Fibroblast of lung (primary cell): ENCODE measurements around the gene SLC25A25. TPM values are rescaled to one million over a fixed set of nuclear protein-coding genes. Genes with fewer than 3 reads are reported as not detected.

Experiments used
- DNase-seq, 2 donors: peaks; one replicate each; pipeline versions ENCODE4 v3.0.0 to v3.0.0-alpha.2; 2010; ENCODE audit warnings: low read depth in 2 of 2
- H2AFZ ChIP-seq: 2 replicates; pipeline ENCODE4 v1.5.1; 2012; ENCODE audit warnings: low read length, control low read depth, inconsistent platforms
- H3K27ac ChIP-seq: 2 replicates; pipeline ENCODE4 v1.5.1; 2011; ENCODE audit warnings: low read length, control low read depth; ENCODE audit not compliant: insufficient read depth
- H3K27me3 ChIP-seq: 2 replicates; pipeline ENCODE4 v1.5.1; 2011; ENCODE audit warnings: mild to moderate bottlenecking, low read length; ENCODE audit not compliant: control insufficient read depth, insufficient read depth
- H3K36me3 ChIP-seq: 2 replicates; pipeline ENCODE4 v1.5.1; 2011; ENCODE audit warnings: low read length; ENCODE audit not compliant: control insufficient read depth, insufficient read depth
- H3K4me1 ChIP-seq: 2 replicates; pipeline ENCODE4 v1.5.1; 2011; ENCODE audit warnings: low read length; ENCODE audit not compliant: control insufficient read depth, insufficient read depth; ENCODE audit errors: extremely low read depth
- H3K4me2 ChIP-seq: 2 replicates; pipeline ENCODE4 v1.5.1; 2011; ENCODE audit warnings: low read length, control low read depth; ENCODE audit not compliant: insufficient read depth; ENCODE audit errors: extremely low read depth
- H3K4me3 ChIP-seq, 4 experiments: fragments of 200-600 bp in 1 of 4; sonication (generic) in 1 of 4; replicated peaks in 1 of 4; 2 replicates each; pipeline ENCODE4 v1.5.1; 2011 to 2016; ENCODE audit warnings: low read length in 4 of 4, low read depth in 3 of 4, mild to moderate bottlenecking in 3 of 4, control low read depth in 2 of 4, inconsistent platforms in 1 of 4, mixed read lengths in 1 of 4; ENCODE audit not compliant: insufficient read depth in 1 of 4; ENCODE audit errors: control extremely low read depth in 1 of 4
- H3K79me2 ChIP-seq: 2 replicates; pipeline ENCODE4 v1.5.1; 2012; ENCODE audit warnings: mild to moderate bottlenecking, low read length, inconsistent platforms; ENCODE audit not compliant: control insufficient read depth, insufficient read depth
- H3K9ac ChIP-seq: 2 replicates; pipeline ENCODE4 v1.5.1; 2011; ENCODE audit warnings: mild to moderate bottlenecking, low read length, control low read depth; ENCODE audit not compliant: insufficient read depth
- H3K9me3 ChIP-seq: 2 replicates; pipeline ENCODE4 v1.5.1; 2012; ENCODE audit warnings: low read depth, low read length; ENCODE audit not compliant: control insufficient read depth, insufficient read depth
- H4K20me1 ChIP-seq: 2 replicates; pipeline ENCODE4 v1.5.1; 2011; ENCODE audit warnings: low read length; ENCODE audit not compliant: control insufficient read depth, insufficient read depth; ENCODE audit errors: extremely low read depth
- CTCF ChIP-seq, 2 donors: IDR thresholded peaks in 1 of 2; conservative IDR thresholded peaks in 1 of 2; 1 replicate in 1 of 2; 2 replicates in 1 of 2; pipeline ENCODE4 v1.5.1; 2011 to 2012; ENCODE audit warnings: low read length in 2 of 2, control low read depth in 1 of 2, inconsistent platforms in 1 of 2, low read depth in 1 of 2, mild to moderate bottlenecking in 1 of 2
- EZH2 ChIP-seq: IDR thresholded peaks from 2 replicates; pipeline ENCODE4 v1.5.1; 2012; ENCODE audit warnings: low read length, control low read depth, mild to moderate bottlenecking; ENCODE audit errors: missing control alignments
- polyA plus RNA-seq, 2 donors: library from polyadenylated mRNA; depleted of rRNA in 1 of 2; stranded (reverse) in 1 of 2; unstranded in 1 of 2; fragments of >200 nt; gene quantifications; 2 replicates each; pipeline ENCODE4 v1.2.1, GENCODE V29; 2011 to 2012; ENCODE audit warnings: missing spikeins in 1 of 2
- total RNA-seq: library from RNA; depleted of rRNA; stranded (reverse); fragments of >200 nt; gene quantifications from 2 replicates; pipeline ENCODE4 v1.2.1, GENCODE V29; 2014

SLC25A25 gene
- total and polyA plus RNA-seq, 2 donors (not counting 1 experiment from before 2014, with no cell fraction given) = 14.0 to 30.7 TPM

- H3K27me3 ChIP-seq = no peaks in the 10 kb centered on the region
- DNase-seq = no peak
- TF ChIP-seq CTCF (conservative IDR thresholded peaks at IDR 0.05 in 1 of 2, IDR thresholded peaks at IDR 0.05 in 1 of 2; ENCODE audit: low read depth in 1 of 2, low read length in 2 of 2) (no peak), EZH2 (no peak)
- no peak overlapping the region for H3K27ac ChIP-seq
- no peaks in the 10 kb centered on the region for H4K20me1 ChIP-seq
- H2AFZ ChIP-seq = no peak overlapping the region
- no peak overlapping the region for H3K9ac ChIP-seq
- H3K4me2 ChIP-seq = no peak overlapping the region
- H3K36me3 ChIP-seq = no peaks in the 10 kb centered on the region
- no peaks in the 10 kb centered on the region for H3K9me3 ChIP-seq
- no peaks in the 10 kb centered on the region for H3K79me2 ChIP-seq
- H3K4me3 ChIP-seq = no peak overlapping the region
- no peaks in the 10 kb centered on the region for H3K4me1 ChIP-seq
Measured at GRCh38 chr9:128153947-128154695, 86.1 kb downstream of the SLC25A25 start.

DNA sequence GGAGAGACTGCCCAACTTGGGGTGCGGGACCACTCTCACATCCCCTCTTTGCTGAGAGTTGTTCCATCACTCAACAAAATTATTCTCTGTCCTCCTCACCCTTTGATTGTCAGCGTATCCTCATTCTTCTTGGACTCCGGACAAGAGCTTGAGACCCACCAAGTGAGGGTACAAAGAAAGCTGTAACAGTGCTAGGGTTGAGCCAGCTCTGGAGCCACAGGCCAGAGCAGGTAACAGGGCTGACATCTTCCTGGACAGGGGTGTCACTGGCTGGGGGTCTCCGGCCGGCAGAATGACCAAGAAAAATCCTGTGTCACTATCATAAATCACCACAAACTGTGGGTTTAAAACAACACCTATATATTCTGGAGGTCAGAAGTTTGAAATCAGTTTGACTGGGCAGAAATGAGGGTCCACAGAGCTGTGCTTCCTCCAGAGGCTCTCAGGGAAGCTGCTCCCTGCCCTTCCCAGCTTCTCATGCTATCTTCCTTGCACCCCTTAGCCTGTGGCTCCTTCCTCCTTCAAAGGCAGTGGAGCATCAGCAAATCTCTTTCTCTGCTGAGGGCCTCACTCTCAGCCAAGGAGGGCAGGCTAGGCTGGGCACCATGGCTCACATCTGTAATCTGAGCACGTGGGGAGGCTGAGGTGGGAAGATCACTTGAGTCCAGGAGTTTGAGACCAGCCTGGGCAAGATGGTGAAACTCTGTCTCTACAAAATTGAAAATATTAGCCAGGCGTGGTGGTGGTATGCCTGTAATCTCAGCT lies 87.9 kb downstream of the SLC25A25 start:
- Histone ChIP-seq H3K27me3 (no peaks in the 10 kb centered on the region), H3K79me2 (no peaks in the 10 kb centered on the region), H3K36me3 (no peaks in the 10 kb centered on the region), H3K27ac (no peak overlapping the region), H3K9me3 (no peaks in the 10 kb centered on the region), H3K4me1 (no peaks in the 10 kb centered on the region), H3K4me2 (no peak overlapping the region), H3K4me3 (no peak overlapping the region), H4K20me1 (no peaks in the 10 kb centered on the region), H2AFZ (no peak overlapping the region), H3K9ac (no peak overlapping the region)
- TF ChIP-seq EZH2 (no peak), CTCF (conservative IDR thresholded peaks at IDR 0.05 in 1 of 2, IDR thresholded peaks at IDR 0.05 in 1 of 2; ENCODE audit: low read depth in 1 of 2, low read length in 2 of 2) (no peak)
- no peak for DNase-seq

Other genes with a start within 250 kb of the SLC25A25 start
- 11.8 and 30.4 TPM in 2 replicates for gene ENG, start 213.6 kb upstream of the SLC25A25 start, total RNA-seq
- gene ENG, start 213.6 kb upstream of the SLC25A25 start, polyA plus RNA-seq = 59.0 and 62.7 TPM in 2 replicates
- 46.7 and 47.6 TPM in 2 replicates for gene AK1, start 190.6 kb upstream of the SLC25A25 start, total RNA-seq
- gene AK1, start 190.6 kb upstream of the SLC25A25 start, polyA plus RNA-seq = 73.1 and 80.6 TPM in 2 replicates
- gene ST6GALNAC6, start 168.6 kb upstream of the SLC25A25 start, total RNA-seq = 60.9 and 69.5 TPM in 2 replicates
- gene ST6GALNAC6, start 168.6 kb upstream of the SLC25A25 start, polyA plus RNA-seq = 53.3 and 56.0 TPM in 2 replicates
- 28.1 and 32.6 TPM in 2 replicates for gene ST6GALNAC4, start 151.2 kb upstream of the SLC25A25 start, total RNA-seq
- 16.4 and 18.4 TPM in 2 replicates for gene ST6GALNAC4, start 151.2 kb upstream of the SLC25A25 start, polyA plus RNA-seq
- 0.77 and 2.5 TPM in 2 replicates for gene PIP5KL1, start 137.5 kb upstream of the SLC25A25 start, total RNA-seq
- 0.84 and 1.9 TPM in 2 replicates for gene PIP5KL1, start 137.5 kb upstream of the SLC25A25 start, polyA plus RNA-seq
- gene DPM2, start 130.4 kb upstream of the SLC25A25 start, total RNA-seq = 8.5 and 11.7 TPM in 2 replicates
- 24.1 and 36.2 TPM in 2 replicates for gene DPM2, start 130.4 kb upstream of the SLC25A25 start, polyA plus RNA-seq
- 7.2 and 13.2 TPM in 2 replicates for gene EEIG1, start 87.2 kb upstream of the SLC25A25 start, total RNA-seq
- 12.8 and 21.4 TPM in 2 replicates for gene EEIG1, start 87.2 kb upstream of the SLC25A25 start, polyA plus RNA-seq
- 12.6 and 13.2 TPM in 2 replicates for gene NAIF1, start 912 bp upstream of the SLC25A25 start, total RNA-seq
- 5.5 and 7.1 TPM in 2 replicates for gene NAIF1, start 912 bp upstream of the SLC25A25 start, polyA plus RNA-seq
- 57.3 and 57.6 TPM in 2 replicates for gene PTGES2, start 59.5 kb downstream of the SLC25A25 start, total RNA-seq
- gene PTGES2, start 59.5 kb downstream of the SLC25A25 start, polyA plus RNA-seq = 44.8 and 60.7 TPM in 2 replicates
- gene LCN2, start 81.2 kb downstream of the SLC25A25 start, total RNA-seq = not detected in 2 replicates
- gene LCN2, start 81.2 kb downstream of the SLC25A25 start, polyA plus RNA-seq = not detected in 2 replicates
- gene BBLN, start 92.0 kb downstream of the SLC25A25 start, total RNA-seq = 22.1 and 29.4 TPM in 2 replicates
- gene BBLN, start 92.0 kb downstream of the SLC25A25 start, polyA plus RNA-seq = 23.8 TPM in 2 replicates
- 21.3 and 27.2 TPM in 2 replicates for gene CIZ1, start 123.3 kb downstream of the SLC25A25 start, total RNA-seq
- 26.1 and 48.4 TPM in 2 replicates for gene CIZ1, start 123.3 kb downstream of the SLC25A25 start, polyA plus RNA-seq
- gene DNM1, start 135.1 kb downstream of the SLC25A25 start, total RNA-seq = 11.8 and 30.4 TPM in 2 replicates
- gene DNM1, start 135.1 kb downstream of the SLC25A25 start, polyA plus RNA-seq = 3.7 and 11.6 TPM in 2 replicates
- gene GOLGA2, start 207.8 kb downstream of the SLC25A25 start, total RNA-seq = 96.0 and 118 TPM in 2 replicates
- 107 and 126 TPM in 2 replicates for gene GOLGA2, start 207.8 kb downstream of the SLC25A25 start, polyA plus RNA-seq
- gene SWI5, start 208.0 kb downstream of the SLC25A25 start, total RNA-seq = 35.4 and 35.7 TPM in 2 replicates
- 46.7 and 62.6 TPM in 2 replicates for gene SWI5, start 208.0 kb downstream of the SLC25A25 start, polyA plus RNA-seq